NB4 (cell line): ENCODE results near the gene PDCD11.
A peak's percentile ranks its signal among the peaks of the same experiment; 100 is the strongest.
"Not testable (repeated sequence)": the region's sequence is repeated elsewhere in the genome, so short reads cannot be mapped to it uniquely, and the experiment has no call there.

Experiments used
- DNase-seq: peaks from one replicate; pipeline ENCODE4 v3.0.0; 2010; ENCODE audit warnings: low read depth
- H3K4me3 ChIP-seq: one replicate; pipeline ENCODE4 v1.5.1; 2011; ENCODE audit warnings: mild to moderate bottlenecking, low read depth, low read length, moderate library complexity
- MYC ChIP-seq: IDR thresholded peaks from 2 replicates; pipeline ENCODE4 v1.6.1; 2011; ENCODE audit warnings: low read depth, low read length
- POLR2A ChIP-seq: IDR thresholded peaks from 2 replicates; pipeline ENCODE4 v1.6.1; 2011; ENCODE audit warnings: mild to moderate bottlenecking; ENCODE audit not compliant: insufficient read length; ENCODE audit errors: extremely low read depth
- TF ChIP-seq, protein P1 (sequence below): IDR thresholded peaks from one replicate; pipeline ENCODE4 v1.5.1; 2012; ENCODE audit warnings: low read depth, low read length
- TF ChIP-seq, protein P2 (sequence below): IDR thresholded peaks from 2 replicates; pipeline ENCODE4 v1.6.1; 2011; ENCODE audit warnings: low read depth, low read length

The PDCD11 gene

DNA sequence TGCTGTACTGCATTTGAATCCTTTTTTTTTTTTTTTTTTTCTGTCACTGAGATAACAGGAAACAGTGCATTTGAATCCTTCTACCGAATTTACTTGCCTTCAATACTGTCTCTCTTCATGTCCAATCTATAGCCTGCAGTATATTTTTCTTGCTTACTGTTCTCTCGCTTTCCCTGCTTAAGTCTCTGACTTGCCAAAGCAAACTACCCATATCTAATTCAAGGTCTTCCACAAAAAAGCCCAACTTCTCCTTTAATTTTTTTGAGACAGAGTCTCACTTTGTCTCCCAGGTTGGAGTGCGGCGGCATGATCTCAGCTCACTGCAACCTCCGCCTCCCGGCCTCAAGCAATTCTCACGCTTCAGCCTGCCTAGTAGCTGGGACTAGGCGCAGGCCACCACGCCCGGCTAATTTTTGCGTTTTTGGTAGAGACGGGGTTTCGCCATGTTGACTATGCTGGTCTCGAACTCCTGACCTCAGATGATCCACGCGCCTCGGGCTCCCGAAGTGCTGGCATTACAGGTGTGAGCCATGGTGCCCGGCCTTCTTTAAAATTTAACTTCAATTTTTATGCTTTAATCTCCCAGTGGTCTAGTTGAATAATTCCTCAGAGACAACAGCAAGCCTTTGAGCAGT lies 882 bp downstream of the PDCD11 start:
- peak; percentile 48 for DNase-seq
- TF ChIP-seq MYC = no peak
- TF ChIP-seq POLR2A = no peak
- TF ChIP-seq, protein P1, sequence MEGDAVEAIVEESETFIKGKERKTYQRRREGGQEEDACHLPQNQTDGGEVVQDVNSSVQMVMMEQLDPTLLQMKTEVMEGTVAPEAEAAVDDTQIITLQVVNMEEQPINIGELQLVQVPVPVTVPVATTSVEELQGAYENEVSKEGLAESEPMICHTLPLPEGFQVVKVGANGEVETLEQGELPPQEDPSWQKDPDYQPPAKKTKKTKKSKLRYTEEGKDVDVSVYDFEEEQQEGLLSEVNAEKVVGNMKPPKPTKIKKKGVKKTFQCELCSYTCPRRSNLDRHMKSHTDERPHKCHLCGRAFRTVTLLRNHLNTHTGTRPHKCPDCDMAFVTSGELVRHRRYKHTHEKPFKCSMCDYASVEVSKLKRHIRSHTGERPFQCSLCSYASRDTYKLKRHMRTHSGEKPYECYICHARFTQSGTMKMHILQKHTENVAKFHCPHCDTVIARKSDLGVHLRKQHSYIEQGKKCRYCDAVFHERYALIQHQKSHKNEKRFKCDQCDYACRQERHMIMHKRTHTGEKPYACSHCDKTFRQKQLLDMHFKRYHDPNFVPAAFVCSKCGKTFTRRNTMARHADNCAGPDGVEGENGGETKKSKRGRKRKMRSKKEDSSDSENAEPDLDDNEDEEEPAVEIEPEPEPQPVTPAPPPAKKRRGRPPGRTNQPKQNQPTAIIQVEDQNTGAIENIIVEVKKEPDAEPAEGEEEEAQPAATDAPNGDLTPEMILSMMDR = no peak
- TF ChIP-seq, protein P2, sequence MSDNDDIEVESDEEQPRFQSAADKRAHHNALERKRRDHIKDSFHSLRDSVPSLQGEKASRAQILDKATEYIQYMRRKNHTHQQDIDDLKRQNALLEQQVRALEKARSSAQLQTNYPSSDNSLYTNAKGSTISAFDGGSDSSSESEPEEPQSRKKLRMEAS = no peak
- peak overlapping the region; percentile 92 for H3K4me3 ChIP-seq

DNA sequence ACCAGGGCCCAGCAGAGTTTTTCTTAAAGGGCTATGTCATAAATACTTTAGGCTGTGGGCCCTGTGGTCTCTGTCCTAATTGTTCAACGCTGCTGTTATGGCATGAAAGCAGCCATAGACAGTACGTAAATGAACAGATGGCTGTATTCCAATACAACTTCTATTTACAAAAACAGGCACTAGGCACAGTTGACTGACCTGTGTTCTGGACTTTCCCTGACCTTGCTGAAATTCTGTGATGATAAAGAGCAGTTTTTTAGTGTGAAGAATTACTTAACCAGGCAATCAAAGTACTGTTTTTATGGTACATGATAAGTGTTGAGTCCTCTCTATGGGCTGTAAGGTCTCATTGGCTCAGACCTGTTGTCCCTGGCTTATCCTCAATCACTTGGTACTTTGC lies 17.1 kb downstream of the PDCD11 start:
- no peak overlapping the region for H3K4me3 ChIP-seq
- TF ChIP-seq, protein P2 = no peak
- TF ChIP-seq MYC (no peak), POLR2A (no peak)
- TF ChIP-seq, protein P1 = no peak
- DNase-seq = no peak

DNA sequence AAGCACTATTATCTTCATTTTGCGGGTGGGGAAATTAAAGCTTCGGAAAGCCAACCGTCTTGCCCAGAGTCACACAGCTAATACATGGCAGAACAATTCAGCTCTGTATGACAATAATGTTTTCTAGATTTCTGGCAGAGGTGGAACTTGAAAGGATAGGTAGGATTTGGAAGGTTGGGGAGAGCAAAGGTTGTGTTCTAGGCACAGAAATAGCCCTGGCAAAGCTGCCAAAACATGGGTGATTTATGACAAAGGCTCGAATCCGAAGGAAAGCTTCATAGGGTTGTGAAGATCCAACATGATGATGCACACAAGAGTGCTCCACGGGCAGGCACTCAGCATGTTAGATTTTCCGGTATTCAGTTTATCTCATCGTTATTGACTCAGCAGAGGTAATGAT lies 19.2 kb downstream of the PDCD11 start:
- no peak for TF ChIP-seq POLR2A
- no peak for TF ChIP-seq MYC
- TF ChIP-seq, protein P2 = no peak
- TF ChIP-seq, protein P1 = no peak
- H3K4me3 ChIP-seq = no peak overlapping the region
- DNase-seq = no peak

DNA sequence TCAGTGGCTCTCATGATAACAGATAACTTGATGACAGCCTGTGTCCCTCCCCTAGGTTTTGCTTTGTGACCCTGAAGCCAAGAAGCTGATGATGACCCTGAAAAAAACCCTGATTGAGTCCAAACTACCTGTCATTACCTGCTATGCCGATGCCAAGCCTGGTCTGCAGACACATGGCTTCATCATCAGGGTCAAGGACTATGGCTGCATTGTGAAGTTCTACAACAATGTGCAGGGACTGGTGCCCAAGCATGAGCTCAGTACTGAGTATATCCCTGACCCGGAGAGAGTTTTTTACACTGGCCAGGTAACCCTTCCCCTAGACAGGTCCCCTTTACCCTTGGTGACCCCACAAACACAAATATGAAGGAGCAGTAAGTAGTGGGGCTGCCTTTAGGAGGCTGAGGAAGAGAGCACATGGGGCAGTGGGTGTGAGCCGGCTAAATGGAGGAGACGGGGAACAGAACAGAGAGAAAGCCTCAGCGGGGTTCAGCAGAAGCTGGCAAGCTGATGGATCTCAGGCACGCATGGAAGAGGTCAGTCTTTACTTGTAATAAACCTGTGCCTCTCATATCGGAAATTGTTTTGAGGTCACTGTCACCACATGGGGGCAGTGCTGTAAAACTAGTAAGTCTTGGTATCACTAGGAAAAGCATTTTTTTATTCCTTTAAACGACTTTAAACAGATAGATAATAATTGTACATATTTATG lies 20.2 kb downstream of the PDCD11 start:
- peak; percentile 80 for DNase-seq
- no peak overlapping the region for H3K4me3 ChIP-seq
- TF ChIP-seq POLR2A (no peak), MYC (no peak)
- TF ChIP-seq, protein P2 = peak; percentile 25
- TF ChIP-seq, protein P1 = peak; percentile 53

DNA sequence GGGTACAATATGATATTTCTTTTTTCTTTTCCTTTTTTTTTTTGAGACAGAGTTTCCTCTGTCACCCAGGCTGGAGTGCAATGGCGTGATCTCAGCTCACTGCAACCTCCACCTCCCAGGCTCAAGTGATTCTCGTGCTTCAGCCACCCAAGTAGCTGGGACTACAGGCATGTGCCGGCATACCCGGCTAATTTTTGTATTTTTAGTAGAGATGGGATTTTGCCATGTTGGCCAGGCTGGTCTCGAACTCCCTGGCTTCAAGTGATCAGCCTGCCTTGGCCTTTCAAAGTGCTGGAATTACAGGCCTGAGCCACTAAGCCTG lies 20.7 kb downstream of the PDCD11 start:
- not testable (repeated sequence) for DNase-seq, H3K4me3 ChIP-seq

DNA sequence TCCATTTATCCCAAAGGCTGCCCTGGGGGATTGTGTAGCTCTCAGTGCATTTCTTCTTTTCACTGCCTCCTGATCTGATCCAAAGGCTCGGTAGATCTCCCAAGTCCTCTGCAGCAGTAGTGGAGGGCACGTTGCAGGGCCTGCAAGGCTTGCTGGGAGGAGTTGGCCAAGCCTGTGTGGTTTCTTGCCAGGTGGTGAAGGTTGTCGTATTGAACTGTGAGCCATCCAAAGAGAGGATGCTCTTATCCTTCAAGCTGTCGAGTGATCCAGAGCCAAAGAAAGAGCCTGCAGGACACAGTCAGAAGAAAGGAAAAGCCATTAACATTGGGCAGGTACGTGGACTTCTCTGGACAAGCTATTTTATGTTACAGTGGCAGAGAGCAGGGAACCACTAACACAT lies 21.2 kb downstream of the PDCD11 start:
- no peak for DNase-seq
- TF ChIP-seq POLR2A (no peak), MYC (no peak)
- TF ChIP-seq, protein P1 = no peak
- TF ChIP-seq, protein P2 = no peak

More for the DNA sequence above, 21.2 kb downstream of the PDCD11 start:
- H3K4me3 ChIP-seq = no peak overlapping the region
